Activated CD4-positive, alpha-beta T cell treated with anti-CD3 and anti-CD28 coated beads, Interleukin-2, amount 10 ng/mL, durations not matched to agents 7 days and 5 days (primary cell): ENCODE results near the gene ARID1B. TPM values are rescaled to one million over a fixed set of nuclear protein-coding genes. Genes with fewer than 3 reads are reported as not detected.

Source experiments
- CTCF ChIA-PET: fragments of 350-600 bp; sonication (Branson Sonifier 250); formaldehyde crosslinking; loops from one replicate; lab custom pipeline; 2021; ENCODE audit warnings: antibody characterized with exemption; lab: Charles Lee
- POLR2A ChIA-PET: fragments of 350-600 bp; sonication (Branson Sonifier 250); formaldehyde crosslinking; loops from one replicate; lab custom pipeline; 2021; ENCODE audit warnings: antibody characterized with exemption; lab: Charles Lee
- DNase-seq: peaks from one replicate; pipeline ENCODE4 v3.0.0-alpha.2; 2020
- H3K27ac Mint-ChIP-seq: one replicate; pipeline ENCODE4 v1.8.0; 2021; ENCODE audit warnings: mild to moderate bottlenecking, moderate library complexity, mixed read lengths
- H3K27me3 Mint-ChIP-seq: one replicate; pipeline ENCODE4 v1.8.0; 2021; ENCODE audit warnings: mixed read lengths
- H3K36me3 Mint-ChIP-seq: one replicate; pipeline ENCODE4 v1.8.0; 2021; ENCODE audit warnings: low read depth, mixed read lengths
- H3K4me1 Mint-ChIP-seq: one replicate; pipeline ENCODE4 v1.8.0; 2021; ENCODE audit warnings: mixed read lengths
- H3K4me3 Mint-ChIP-seq: one replicate; pipeline ENCODE4 v1.8.0; 2021; ENCODE audit warnings: mild to moderate bottlenecking, moderate library complexity, mixed read lengths
- H3K9me3 Mint-ChIP-seq: one replicate; pipeline ENCODE4 v1.8.0; 2021; ENCODE audit warnings: mixed read lengths
- microRNA-seq: library from miRNA; unstranded; fragments of <30 nt; microRNA quantifications from one replicate; pipeline ENCODE4 v1.2.0, GENCODE V29; 2021; ENCODE audit warnings: borderline microRNAs expressed, borderline replicate concordance
- total RNA-seq, 2 experiments: library from RNA; stranded (reverse); gene quantifications; one replicate each; pipeline ENCODE4 v1.2.3, GENCODE V29; 2021

Gene ARID1B
- total RNA-seq, 2 experiments from 2014 or later = 76.8 to 89.6 TPM

DNA sequence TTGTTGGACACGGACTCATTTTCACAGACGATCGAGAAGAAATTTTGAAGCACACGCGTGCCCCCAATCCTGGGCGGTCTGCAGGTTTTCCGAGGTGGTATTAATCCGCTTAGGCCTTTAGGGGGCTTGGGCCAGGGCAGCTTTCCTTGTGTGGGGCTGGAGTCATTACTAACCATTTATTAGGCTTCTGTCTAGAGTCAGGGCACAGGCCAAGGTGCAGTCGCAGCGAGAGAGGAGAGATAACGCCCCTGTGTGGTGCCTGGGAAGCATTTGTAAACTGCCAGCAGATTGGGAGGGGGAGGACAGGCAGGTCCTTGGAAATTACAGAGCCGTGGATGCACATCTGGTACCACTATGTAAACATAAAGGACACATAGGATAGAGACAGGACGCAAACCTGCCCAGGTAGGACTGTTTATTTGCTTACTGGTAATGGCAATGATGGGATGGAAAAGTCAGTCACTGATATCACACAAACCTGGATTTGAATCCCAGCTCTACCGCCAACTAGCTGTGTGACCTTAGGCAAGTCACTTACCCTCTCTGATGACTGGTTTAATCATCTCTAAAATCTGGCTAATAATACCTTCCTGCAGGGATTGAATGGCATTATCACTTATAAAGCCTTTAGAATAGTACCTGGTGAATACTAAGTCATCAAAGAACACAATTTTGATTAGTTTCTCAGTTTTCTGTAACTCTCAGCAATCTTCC, 469.8 kb downstream of the ARID1B start:
- Mint-ChIP-seq H3K4me1 (peaks cover 7% of the 10 kb centered on the region), H3K9me3 (peaks cover 2% of the 10 kb centered on the region), H3K27ac (no peak overlapping the region), H3K27me3 (peaks cover 11% of the 10 kb centered on the region), H3K36me3 (peaks cover 3% of the 10 kb centered on the region), H3K4me3 (no peak overlapping the region)
- DNase-seq = no peak
- POLR2A ChIA-PET = no interaction called here
- CTCF ChIA-PET = no interaction called here

DNA sequence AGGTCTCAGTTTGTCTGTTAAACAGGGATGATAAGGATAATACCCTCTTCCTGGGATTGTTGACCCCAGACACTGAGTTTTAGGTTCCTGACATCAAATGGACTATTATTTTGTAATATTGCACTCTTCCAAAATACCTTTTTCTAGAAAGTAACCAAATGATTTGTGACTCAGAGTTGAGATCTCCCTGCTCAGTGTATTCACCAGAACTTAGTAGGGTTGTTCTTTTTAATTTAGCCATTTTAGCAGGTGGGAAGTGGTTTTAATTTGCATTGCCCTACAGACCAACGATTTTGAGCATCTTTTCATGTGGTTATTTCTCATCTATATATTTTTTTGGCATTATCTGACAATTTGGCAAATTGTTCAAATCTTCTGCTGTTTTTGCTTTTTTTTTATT, 471.1 kb downstream of the ARID1B start:
- Mint-ChIP-seq H3K27ac (no peak overlapping the region), H3K27me3 (peaks cover 11% of the 10 kb centered on the region), H3K36me3 (peaks cover 3% of the 10 kb centered on the region), H3K9me3 (peaks cover 2% of the 10 kb centered on the region), H3K4me1 (peaks cover 2% of the 10 kb centered on the region), H3K4me3 (no peak overlapping the region)
- ChIA-PET CTCF (interaction anchor here (0.8 kb wide), 1 partner anchor 10 kb away, joined by 4 read pairs; no protein-coding TSS in a partner anchor), POLR2A (interaction anchor here (0.6 kb wide), 1 partner anchor 162 kb away, joined by 3 read pairs; no protein-coding TSS in a partner anchor)
- DNase-seq = no peak

DNA sequence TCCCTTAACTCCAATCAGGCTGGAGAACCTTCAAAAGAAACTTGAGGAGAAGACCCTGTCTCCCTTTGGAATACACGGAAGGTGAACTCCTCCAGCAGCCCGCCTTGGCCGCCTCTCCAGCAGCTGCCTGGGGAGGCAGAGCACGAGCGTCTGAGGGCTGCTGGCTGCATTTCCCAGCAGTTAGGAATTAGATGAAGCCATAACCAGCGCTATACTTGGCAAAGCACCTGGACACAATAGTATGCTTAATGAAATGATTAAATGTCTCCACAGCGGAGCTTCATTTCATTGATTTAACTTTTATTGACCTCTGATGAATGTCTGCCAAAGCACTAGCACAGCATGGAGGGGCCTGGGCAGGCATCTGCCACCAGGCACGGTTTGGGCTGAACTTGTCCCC, 472.6 kb downstream of the ARID1B start:
- CTCF ChIA-PET = no interaction called here
- H3K27ac Mint-ChIP-seq = no peak overlapping the region
- H3K27me3 Mint-ChIP-seq = peaks cover 9% of the 10 kb centered on the region
- H3K4me3 Mint-ChIP-seq = no peak overlapping the region
- H3K9me3 Mint-ChIP-seq = peaks cover 2% of the 10 kb centered on the region
- no peak for DNase-seq
- H3K36me3 Mint-ChIP-seq = peaks cover 3% of the 10 kb centered on the region
- POLR2A ChIA-PET = no interaction called here
- no peaks in the 10 kb centered on the region for H3K4me1 Mint-ChIP-seq

DNA sequence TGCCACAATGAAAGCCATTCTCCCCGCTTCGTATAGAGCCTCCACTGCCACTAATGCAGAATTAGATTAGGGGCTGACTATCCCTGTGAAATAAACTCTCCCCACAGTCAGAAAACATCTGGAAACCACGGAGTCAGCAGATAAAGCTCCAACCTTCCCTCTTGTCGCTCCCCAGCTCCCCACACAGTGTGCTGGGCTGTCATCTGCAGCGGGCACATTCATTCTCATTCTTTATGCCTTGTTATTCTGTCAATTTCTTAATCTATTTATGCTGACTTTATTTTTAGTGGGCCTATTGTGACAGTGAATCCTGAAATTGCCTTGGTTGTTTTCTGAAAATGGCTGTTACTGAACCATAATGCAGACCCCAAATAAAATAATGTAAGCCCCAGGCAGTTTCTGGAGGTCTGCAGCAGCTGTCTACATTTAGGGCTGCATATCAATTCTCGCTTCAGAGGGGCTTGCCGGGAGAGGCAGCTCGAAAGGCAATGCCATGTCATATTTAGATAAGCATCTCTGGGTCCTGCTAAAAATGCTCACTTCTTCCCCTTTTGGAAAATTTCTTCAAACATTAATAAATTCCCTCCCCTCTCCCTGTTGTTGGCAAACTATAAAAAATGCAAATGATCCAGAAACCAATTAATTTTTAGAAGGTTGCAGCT, 474.5 kb downstream of the ARID1B start:
- no peak overlapping the region for H3K4me3 Mint-ChIP-seq
- POLR2A ChIA-PET = no interaction called here

DNA sequence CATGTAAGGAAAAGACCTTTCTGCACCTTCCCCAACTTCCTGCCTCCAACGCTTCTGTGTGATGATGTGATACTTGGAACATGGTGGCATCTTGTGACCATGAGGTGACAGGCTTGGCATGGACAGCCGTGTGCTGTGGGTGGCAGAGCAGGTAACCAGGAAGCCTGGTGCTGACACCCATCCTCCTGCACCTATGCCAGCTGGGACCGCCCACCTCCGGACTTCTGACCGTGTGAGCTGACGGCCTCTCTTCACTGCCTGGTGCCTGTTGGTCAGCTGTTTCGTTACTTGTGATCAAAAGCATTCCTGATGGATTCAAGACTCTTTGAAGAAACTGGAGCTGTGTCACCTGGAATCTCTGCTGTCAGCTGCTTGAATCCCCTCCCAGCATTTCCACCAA, 475.8 kb downstream of the ARID1B start:
- no peak overlapping the region for H3K27ac Mint-ChIP-seq
- H3K36me3 Mint-ChIP-seq = peaks cover 3% of the 10 kb centered on the region
- peaks cover 14% of the 10 kb centered on the region for H3K27me3 Mint-ChIP-seq
- ChIA-PET CTCF (interaction anchor here (1.5 to 2.1 kb wide), 3 partner anchors 16 to 22 kb away, joined by 3 to 8 read pairs (median 5); no protein-coding TSS in a partner anchor), POLR2A (no interaction called here)
- no peak overlapping the region for H3K4me3 Mint-ChIP-seq
- no peaks in the 10 kb centered on the region for H3K4me1 Mint-ChIP-seq
- no peak for DNase-seq
- H3K9me3 Mint-ChIP-seq = peaks cover 2% of the 10 kb centered on the region

More for the DNA sequence above, 474.5 kb downstream of the ARID1B start:
- H3K9me3 Mint-ChIP-seq = peaks cover 2% of the 10 kb centered on the region
- no peak for DNase-seq
- H3K36me3 Mint-ChIP-seq = peaks cover 3% of the 10 kb centered on the region
- CTCF ChIA-PET = interaction anchor here (1.5 to 2.1 kb wide), 3 partner anchors 15 to 24 kb away, joined by 3 to 8 read pairs (median 5); no protein-coding TSS in a partner anchor
- H3K27ac Mint-ChIP-seq = no peak overlapping the region
- H3K27me3 Mint-ChIP-seq = peaks cover 12% of the 10 kb centered on the region
- no peaks in the 10 kb centered on the region for H3K4me1 Mint-ChIP-seq

DNA sequence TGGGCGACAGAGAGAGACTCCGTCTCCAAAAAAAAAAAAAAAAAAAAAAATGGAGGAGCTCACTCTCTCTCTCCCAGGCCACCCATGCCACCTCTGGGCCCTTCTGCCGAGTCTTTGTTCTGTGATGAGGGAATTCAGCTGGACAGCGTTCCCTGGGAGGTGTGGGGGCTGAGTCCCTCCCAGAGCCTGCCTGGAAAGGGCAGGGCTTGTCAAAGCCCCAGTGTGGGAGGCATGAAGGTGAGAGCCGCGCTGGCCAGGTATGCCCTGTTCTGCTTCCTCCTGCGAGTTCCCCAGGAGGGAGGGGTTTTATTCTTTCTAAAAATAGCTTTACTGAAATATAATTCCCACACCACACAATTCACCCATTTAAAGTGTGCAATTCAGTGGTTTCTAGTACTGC, 476.5 kb downstream of the ARID1B start:
- Mint-ChIP-seq H3K27me3 (peaks cover 12% of the 10 kb centered on the region), H3K9me3 (no peaks in the 10 kb centered on the region), H3K36me3 (peaks cover 3% of the 10 kb centered on the region), H3K4me3 (no peak overlapping the region), H3K4me1 (no peaks in the 10 kb centered on the region), H3K27ac (no peak overlapping the region)
- CTCF ChIA-PET = interaction anchor here (0.7 to 2.1 kb wide), 2 partner anchors 20 to 162 kb away, joined by 3 to 5 read pairs; no protein-coding TSS in a partner anchor
- POLR2A ChIA-PET = no interaction called here
- DNase-seq = no peak

DNA sequence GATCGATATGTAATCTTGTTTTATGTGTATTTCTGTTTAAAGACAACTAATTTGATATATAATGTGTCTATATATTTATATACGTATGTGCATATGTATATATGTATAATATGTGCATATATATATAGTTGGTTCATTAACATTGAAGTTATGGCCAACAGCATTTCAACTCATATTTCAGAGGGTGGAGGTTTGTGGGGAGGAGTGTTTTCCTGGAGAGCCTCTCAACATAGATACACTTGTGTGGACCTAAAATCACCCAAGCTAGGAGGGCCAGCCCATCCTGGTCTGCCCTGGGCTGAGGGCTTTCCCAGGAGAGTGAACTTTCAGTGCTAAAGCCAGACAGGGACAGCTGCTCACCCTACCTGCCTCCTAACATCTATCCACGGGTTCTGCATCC, 477.4 kb downstream of the ARID1B start:
- POLR2A ChIA-PET = no interaction called here
- Mint-ChIP-seq H3K9me3 (no peaks in the 10 kb centered on the region), H3K4me3 (no peak overlapping the region), H3K27me3 (peaks cover 6% of the 10 kb centered on the region), H3K4me1 (peaks cover 4% of the 10 kb centered on the region), H3K27ac (no peak overlapping the region), H3K36me3 (no peaks in the 10 kb centered on the region)
- no peak for DNase-seq
- CTCF ChIA-PET = no interaction called here

DNA sequence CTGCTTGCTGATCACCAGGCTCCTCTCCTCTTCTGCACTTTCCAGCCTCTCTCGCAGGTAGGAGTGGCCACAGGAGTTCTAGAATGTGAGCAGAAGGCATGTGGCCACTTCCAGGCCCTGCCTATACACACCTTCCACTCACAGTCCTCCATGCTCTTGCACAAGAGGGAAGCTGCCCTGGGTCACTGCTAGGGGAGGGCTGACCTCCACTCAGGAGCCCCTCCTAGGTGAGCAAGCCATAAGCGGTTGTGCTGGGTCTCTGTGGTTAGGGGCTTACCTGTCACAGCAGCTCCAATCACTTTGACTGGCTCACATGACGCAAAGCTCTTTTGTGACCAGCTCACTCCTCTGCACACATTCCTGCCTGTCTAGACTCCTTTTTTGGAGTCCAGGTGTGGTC, 477.9 kb downstream of the ARID1B start:
- ChIA-PET CTCF (interaction anchor here (0.9 kb wide), 1 partner anchor 19 kb away, joined by 4 read pairs; no protein-coding TSS in a partner anchor), POLR2A (no interaction called here)
- H3K9me3 Mint-ChIP-seq = no peaks in the 10 kb centered on the region
- DNase-seq = no peak
- H3K4me3 Mint-ChIP-seq = no peak overlapping the region
- no peaks in the 10 kb centered on the region for H3K36me3 Mint-ChIP-seq
- peaks cover 4% of the 10 kb centered on the region for H3K4me1 Mint-ChIP-seq
- peaks cover 6% of the 10 kb centered on the region for H3K27me3 Mint-ChIP-seq
- no peak overlapping the region for H3K27ac Mint-ChIP-seq

DNA sequence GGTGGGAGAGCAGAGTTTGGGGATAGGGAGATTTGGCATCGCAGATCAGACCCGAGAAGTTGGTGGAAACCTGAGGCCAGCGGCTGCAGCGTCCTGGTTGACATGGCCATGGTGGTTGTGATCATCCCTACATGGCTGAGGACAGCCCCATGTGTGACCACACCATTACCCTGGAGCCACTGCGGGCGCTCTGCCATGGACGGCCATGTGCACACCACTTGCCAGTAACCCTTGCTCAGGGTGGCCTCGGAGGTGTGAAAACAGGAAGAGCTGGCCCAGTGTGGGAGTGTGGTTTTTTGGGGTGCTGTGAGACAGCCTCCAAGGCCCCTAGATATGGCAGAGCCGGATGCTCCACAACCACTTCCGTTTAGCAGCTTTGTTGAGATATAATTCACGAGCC, 481.7 kb downstream of the ARID1B start:
- peak overlapping the region; percentile 10 for H3K27ac Mint-ChIP-seq
- DNase-seq = peak; percentile 25
- POLR2A ChIA-PET = no interaction called here

DNA sequence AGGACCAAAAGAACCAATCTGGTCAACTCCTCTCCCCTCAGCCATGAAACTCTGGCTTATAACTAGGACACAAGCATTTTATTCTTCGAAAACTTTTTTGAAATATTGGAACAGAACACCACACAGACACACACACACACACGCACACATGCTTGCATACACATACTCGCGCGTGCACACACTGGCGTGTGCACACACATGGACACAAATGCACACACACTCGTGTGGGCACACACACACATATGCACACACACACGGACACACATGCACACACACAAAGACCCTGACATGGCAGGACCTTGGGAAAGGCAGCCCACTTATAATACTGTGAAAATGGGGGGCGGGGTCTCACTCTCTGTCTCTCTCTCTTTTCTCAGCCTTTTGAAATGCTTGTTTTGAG, 482.3 kb downstream of the ARID1B start:
- Mint-ChIP-seq H3K27me3 (peaks cover 6% of the 10 kb centered on the region), H3K27ac (peak overlapping the region; percentile 10), H3K9me3 (no peaks in the 10 kb centered on the region), H3K4me3 (no peak overlapping the region), H3K4me1 (peaks cover 6% of the 10 kb centered on the region), H3K36me3 (no peaks in the 10 kb centered on the region)
- CTCF ChIA-PET = interaction anchor here (1.3 to 2.2 kb wide), 2 partner anchors 15 to 24 kb away, joined by 5 to 6 read pairs; no protein-coding TSS in a partner anchor
- no peak for DNase-seq
- POLR2A ChIA-PET = no interaction called here

More for the DNA sequence above, 481.7 kb downstream of the ARID1B start:
- Mint-ChIP-seq H3K27me3 (peaks cover 6% of the 10 kb centered on the region), H3K36me3 (no peaks in the 10 kb centered on the region), H3K9me3 (no peaks in the 10 kb centered on the region), H3K4me3 (no peak overlapping the region), H3K4me1 (peaks cover 6% of the 10 kb centered on the region)
- CTCF ChIA-PET = interaction anchor here (1.3 to 2.2 kb wide), 2 partner anchors 15 to 23 kb away, joined by 5 to 6 read pairs; no protein-coding TSS in a partner anchor

Small RNAs within 50 kb of the gene (microRNA-seq; reads per million reads assigned to microRNA genes)
- gene MIR4466 = not detected
